ENCODE measurements around the gene PTGES2.
A peak's percentile ranks its signal among the peaks of the same experiment; 100 is the strongest.

Gene PTGES2

GRCh38 chr9:128104171-128104618 lies 23.3 kb downstream of the PTGES2 start:
- Histone ChIP-seq H3K27me3 (ENCODE audit: control insufficient read depth in 5 of 5, insufficient read depth in 4 of 5, low read length in 5 of 5) (no peaks in the 10 kb centered on the region), H3K9ac (ENCODE audit: low read length in 5 of 5) (no peak overlapping the region), H3K4me1 (ENCODE audit: control insufficient read depth in 5 of 5, insufficient read depth in 5 of 5, low read length in 5 of 5) (peaks cover 16 to 51% (median 49%) of the 10 kb centered on the region in 5 donors), H3K27ac (ENCODE audit: low read depth, low read length) (no peak overlapping the region), H3K9me3 (ENCODE audit: control insufficient read depth in 5 of 5, low read length in 5 of 5) (no peaks in the 10 kb centered on the region), H3K36me3 (ENCODE audit: control insufficient read depth in 5 of 5, insufficient read depth in 5 of 5, low read length in 5 of 5) (peaks cover 0 to 70% (median 65%) of the 10 kb centered on the region in 5 donors), H3K4me3 (ENCODE audit: low read depth in 1 of 5, low read length in 5 of 5) (no peak overlapping the region)

GRCh38 chr9:128103589-128103962 lies 24.0 kb downstream of the PTGES2 start:
- Histone ChIP-seq H3K36me3 (ENCODE audit: control insufficient read depth in 5 of 5, insufficient read depth in 5 of 5, low read length in 5 of 5) (peaks cover 0 to 70% (median 63%) of the 10 kb centered on the region in 5 donors), H3K27ac (ENCODE audit: low read depth, low read length) (peak overlapping the region; percentile 99), H3K27me3 (ENCODE audit: control insufficient read depth in 5 of 5, insufficient read depth in 4 of 5, low read length in 5 of 5) (no peaks in the 10 kb centered on the region), H3K4me3 (ENCODE audit: low read depth in 1 of 5, low read length in 5 of 5) (no peak overlapping the region), H3K4me1 (ENCODE audit: control insufficient read depth in 5 of 5, insufficient read depth in 5 of 5, low read length in 5 of 5) (peaks cover 19 to 57% (median 54%) of the 10 kb centered on the region in 5 donors), H3K9ac (ENCODE audit: low read length in 5 of 5) (peak overlapping the region in 1 of 5 donors; percentile 48), H3K9me3 (ENCODE audit: control insufficient read depth in 5 of 5, low read length in 5 of 5) (no peaks in the 10 kb centered on the region)

GRCh38 chr9:128102861-128103588 lies 24.5 kb downstream of the PTGES2 start:
- no peaks in the 10 kb centered on the region for H3K9me3 ChIP-seq (ENCODE audit: control insufficient read depth in 5 of 5, low read length in 5 of 5)
- H3K27me3 ChIP-seq (ENCODE audit: control insufficient read depth in 5 of 5, insufficient read depth in 4 of 5, low read length in 5 of 5) = no peaks in the 10 kb centered on the region
- peaks cover 0 to 67% (median 60%) of the 10 kb centered on the region in 5 donors for H3K36me3 ChIP-seq (ENCODE audit: control insufficient read depth in 5 of 5, insufficient read depth in 5 of 5, low read length in 5 of 5)
- peak overlapping the region in 1 of 5 donors; percentile 2 for H3K4me3 ChIP-seq (ENCODE audit: low read depth in 1 of 5, low read length in 5 of 5)
- H3K4me1 ChIP-seq (ENCODE audit: control insufficient read depth in 5 of 5, insufficient read depth in 5 of 5, low read length in 5 of 5) = peaks cover 22 to 63% (median 59%) of the 10 kb centered on the region in 5 donors
- peak overlapping the region; percentile 99 for H3K27ac ChIP-seq (ENCODE audit: low read depth, low read length)
- H3K9ac ChIP-seq (ENCODE audit: low read length in 5 of 5) = peak overlapping the region in 2 of 5 donors; percentile 13 to 48

DNA sequence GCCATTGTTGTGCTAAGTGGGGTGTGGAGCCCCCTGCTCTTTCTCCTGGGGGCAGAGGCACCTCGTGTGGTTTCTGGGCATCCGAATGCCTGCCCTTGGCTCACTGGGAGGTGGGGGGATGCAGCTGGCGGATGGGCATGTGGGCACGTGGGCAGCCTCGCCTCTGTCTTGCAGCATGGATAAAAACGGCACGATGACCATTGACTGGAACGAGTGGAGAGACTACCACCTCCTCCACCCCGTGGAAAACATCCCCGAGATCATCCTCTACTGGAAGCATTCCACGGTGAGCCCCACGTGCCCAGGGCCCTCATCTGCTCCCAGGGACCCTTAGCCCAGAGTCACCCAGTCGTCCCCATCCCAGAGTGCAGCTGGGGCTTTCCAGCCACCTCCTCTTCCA lies 25.3 kb downstream of the PTGES2 start:
- Histone ChIP-seq H3K4me1 (ENCODE audit: control insufficient read depth in 5 of 5, insufficient read depth in 5 of 5, low read length in 5 of 5) (peaks cover 27 to 71% (median 67%) of the 10 kb centered on the region in 5 donors), H3K9me3 (ENCODE audit: control insufficient read depth in 5 of 5, low read length in 5 of 5) (no peaks in the 10 kb centered on the region), H3K27me3 (ENCODE audit: control insufficient read depth in 5 of 5, insufficient read depth in 4 of 5, low read length in 5 of 5) (no peaks in the 10 kb centered on the region), H3K4me3 (ENCODE audit: low read depth in 1 of 5, low read length in 5 of 5) (peak overlapping the region in 4 of 5 donors; percentile 25 to 90 (median 61)), H3K27ac (ENCODE audit: low read depth, low read length) (peak overlapping the region; percentile 99), H3K36me3 (ENCODE audit: control insufficient read depth in 5 of 5, insufficient read depth in 5 of 5, low read length in 5 of 5) (peaks cover 0 to 58% (median 51%) of the 10 kb centered on the region in 5 donors), H3K9ac (ENCODE audit: low read length in 5 of 5) (peak overlapping the region in 1 of 5 donors; percentile 31)

DNA sequence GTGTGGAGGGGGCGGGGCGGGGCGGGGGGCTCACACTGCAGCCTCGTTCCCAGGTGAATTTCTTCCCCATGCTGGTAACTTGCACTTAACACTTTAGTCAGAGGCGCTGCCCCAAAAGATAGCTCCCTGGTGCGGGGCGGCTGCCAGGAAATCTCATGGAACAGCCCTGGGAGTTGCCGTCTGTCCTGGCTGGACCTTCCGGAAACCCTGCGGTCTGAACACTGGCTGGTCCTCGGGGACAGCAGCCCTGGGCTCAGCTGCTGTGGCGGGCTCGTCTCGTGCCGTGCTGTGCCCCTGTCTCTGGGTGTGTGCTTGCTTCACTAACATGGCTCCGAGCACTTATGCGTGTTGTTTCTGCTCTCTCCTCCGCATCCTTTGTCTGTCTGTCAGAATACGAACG lies 25.8 kb downstream of the PTGES2 start:
- peak overlapping the region in 1 of 5 donors; percentile 31 for H3K9ac ChIP-seq (ENCODE audit: low read length in 5 of 5)
- peaks cover 0 to 53% (median 46%) of the 10 kb centered on the region in 5 donors for H3K36me3 ChIP-seq (ENCODE audit: control insufficient read depth in 5 of 5, insufficient read depth in 5 of 5, low read length in 5 of 5)
- no peaks in the 10 kb centered on the region for H3K27me3 ChIP-seq (ENCODE audit: control insufficient read depth in 5 of 5, insufficient read depth in 4 of 5, low read length in 5 of 5)
- H3K27ac ChIP-seq (ENCODE audit: low read depth, low read length) = peak overlapping the region; percentile 99
- H3K4me1 ChIP-seq (ENCODE audit: control insufficient read depth in 5 of 5, insufficient read depth in 5 of 5, low read length in 5 of 5) = peaks cover 27 to 74% (median 67%) of the 10 kb centered on the region in 5 donors
- peak overlapping the region in 3 of 5 donors; percentile 39 to 90 (median 83) for H3K4me3 ChIP-seq (ENCODE audit: low read depth in 1 of 5, low read length in 5 of 5)
- H3K9me3 ChIP-seq (ENCODE audit: control insufficient read depth in 5 of 5, low read length in 5 of 5) = no peaks in the 10 kb centered on the region

GRCh38 chr9:128101231-128101661 lies 26.3 kb downstream of the PTGES2 start:
- H3K9me3 ChIP-seq (ENCODE audit: control insufficient read depth in 5 of 5, low read length in 5 of 5) = no peaks in the 10 kb centered on the region
- peak overlapping the region; percentile 99 for H3K27ac ChIP-seq (ENCODE audit: low read depth, low read length)
- H3K9ac ChIP-seq (ENCODE audit: low read length in 5 of 5) = peak overlapping the region in 4 of 5 donors; percentile 45 to 98 (median 90)
- H3K4me1 ChIP-seq (ENCODE audit: control insufficient read depth in 5 of 5, insufficient read depth in 5 of 5, low read length in 5 of 5) = peaks cover 27 to 74% (median 67%) of the 10 kb centered on the region in 5 donors
- H3K4me3 ChIP-seq (ENCODE audit: low read depth in 1 of 5, low read length in 5 of 5) = peak overlapping the region; percentile 31 to 90 (median 83)
- peaks cover 0 to 49% (median 42%) of the 10 kb centered on the region in 5 donors for H3K36me3 ChIP-seq (ENCODE audit: control insufficient read depth in 5 of 5, insufficient read depth in 5 of 5, low read length in 5 of 5)
- H3K27me3 ChIP-seq (ENCODE audit: control insufficient read depth in 5 of 5, insufficient read depth in 4 of 5, low read length in 5 of 5) = no peaks in the 10 kb centered on the region

- Histone ChIP-seq H3K9me3 (ENCODE audit: control insufficient read depth in 5 of 5, low read length in 5 of 5) (no peaks in the 10 kb centered on the region), H3K4me1 (ENCODE audit: control insufficient read depth in 5 of 5, insufficient read depth in 5 of 5, low read length in 5 of 5) (peaks cover 27 to 74% (median 67%) of the 10 kb centered on the region in 5 donors), H3K27ac (ENCODE audit: low read depth, low read length) (peak overlapping the region; percentile 99), H3K27me3 (ENCODE audit: control insufficient read depth in 5 of 5, insufficient read depth in 4 of 5, low read length in 5 of 5) (no peaks in the 10 kb centered on the region), H3K9ac (ENCODE audit: low read length in 5 of 5) (peak overlapping the region; percentile 14 to 98 (median 90)), H3K36me3 (ENCODE audit: control insufficient read depth in 5 of 5, insufficient read depth in 5 of 5, low read length in 5 of 5) (peaks cover 0 to 42% (median 35%) of the 10 kb centered on the region in 5 donors), H3K4me3 (ENCODE audit: low read depth in 1 of 5, low read length in 5 of 5) (peak overlapping the region; percentile 73 to 95 (median 90))
Observed at GRCh38 chr9:128100581-128100980, 26.9 kb downstream of the PTGES2 start.

- Histone ChIP-seq H3K9ac (ENCODE audit: low read length in 5 of 5) (peak overlapping the region in 4 of 5 donors; percentile 82 to 98 (median 90)), H3K9me3 (ENCODE audit: control insufficient read depth in 5 of 5, low read length in 5 of 5) (no peaks in the 10 kb centered on the region), H3K36me3 (ENCODE audit: control insufficient read depth in 5 of 5, insufficient read depth in 5 of 5, low read length in 5 of 5) (peaks cover 0 to 41% (median 32%) of the 10 kb centered on the region in 5 donors), H3K27me3 (ENCODE audit: control insufficient read depth in 5 of 5, insufficient read depth in 4 of 5, low read length in 5 of 5) (no peaks in the 10 kb centered on the region), H3K27ac (ENCODE audit: low read depth, low read length) (peak overlapping the region; percentile 99), H3K4me3 (ENCODE audit: low read depth in 1 of 5, low read length in 5 of 5) (peak overlapping the region; percentile 73 to 95 (median 90)), H3K4me1 (ENCODE audit: control insufficient read depth in 5 of 5, insufficient read depth in 5 of 5, low read length in 5 of 5) (peaks cover 29 to 78% (median 70%) of the 10 kb centered on the region in 5 donors)
Observed at GRCh38 chr9:128099932-128100491, 27.5 kb downstream of the PTGES2 start.

DNA sequence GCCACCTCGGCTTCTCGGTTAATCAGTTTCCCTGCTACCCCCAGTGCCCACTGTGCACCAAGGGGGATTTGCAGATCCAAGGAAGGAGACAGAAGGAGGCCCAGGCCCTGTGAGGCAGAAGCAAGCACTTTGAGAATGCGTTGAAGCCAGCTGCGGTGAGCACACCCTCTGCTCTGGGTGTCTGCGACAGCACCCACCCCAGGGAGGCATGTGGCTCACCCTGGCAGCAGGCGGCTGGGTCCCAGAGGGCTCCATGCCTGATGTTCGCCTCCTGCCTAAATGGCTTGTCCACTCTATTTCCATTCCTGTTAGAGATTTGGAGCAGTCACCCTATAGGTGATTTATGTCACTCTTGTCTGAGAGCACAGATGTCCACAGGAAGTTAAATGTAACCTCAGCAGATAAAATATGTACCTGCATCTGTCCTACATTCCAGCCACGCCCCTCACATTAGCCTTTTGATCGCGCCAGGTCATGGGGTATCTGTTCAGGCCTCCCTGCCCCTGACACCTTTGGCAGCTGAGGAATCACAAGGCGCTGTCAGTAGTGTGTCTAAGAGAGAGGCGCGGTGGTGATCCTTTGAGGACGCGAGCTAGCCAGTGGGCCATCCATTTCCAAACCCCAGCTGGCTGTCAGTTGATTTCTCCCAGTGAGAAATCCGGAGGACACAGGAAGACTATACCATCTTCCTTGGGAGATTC lies 28.1 kb downstream of the PTGES2 start:
- H3K27me3 ChIP-seq (ENCODE audit: control insufficient read depth in 5 of 5, insufficient read depth in 4 of 5, low read length in 5 of 5) = no peaks in the 10 kb centered on the region
- no peaks in the 10 kb centered on the region for H3K9me3 ChIP-seq (ENCODE audit: control insufficient read depth in 5 of 5, low read length in 5 of 5)
- H3K4me1 ChIP-seq (ENCODE audit: control insufficient read depth in 5 of 5, insufficient read depth in 5 of 5, low read length in 5 of 5) = peaks cover 34 to 83% (median 76%) of the 10 kb centered on the region in 5 donors
- H3K36me3 ChIP-seq (ENCODE audit: control insufficient read depth in 5 of 5, insufficient read depth in 5 of 5, low read length in 5 of 5) = peaks cover 0 to 40% (median 31%) of the 10 kb centered on the region in 5 donors
- H3K9ac ChIP-seq (ENCODE audit: low read length in 5 of 5) = peak overlapping the region; percentile 82 to 98 (median 91)
- H3K4me3 ChIP-seq (ENCODE audit: low read depth in 1 of 5, low read length in 5 of 5) = peak overlapping the region; percentile 73 to 95 (median 90)
- peak overlapping the region; percentile 99 for H3K27ac ChIP-seq (ENCODE audit: low read depth, low read length)
